Smooth muscle cell (in vitro differentiated cells): ENCODE measurements around the gene GNG2. TPM values are rescaled to one million over a fixed set of nuclear protein-coding genes. Genes with fewer than 3 reads are reported as not detected.

Experiments used
- DNase-seq: peaks from one replicate; lab custom pipeline; 2025; ENCODE audit not compliant: unreplicated experiment; lab: John Stamatoyannopoulos, UW
- H2AFZ ChIP-seq: fragments of 200-600 bp; sonication (generic); 2 replicates; pipeline ENCODE4 v1.6.0; 2016; ENCODE audit warnings: antibody characterized with exemption, low read depth, mild to moderate bottlenecking
- H3F3A ChIP-seq: fragments of 200-600 bp; sonication (generic); 2 replicates; pipeline ENCODE4 v1.6.0; 2017; ENCODE audit warnings: antibody characterized with exemption, low read depth
- H3K27ac ChIP-seq: fragments of 200-600 bp; sonication (generic); 2 replicates; pipeline ENCODE4 v1.5.1; 2016; ENCODE audit warnings: low read depth, mild to moderate bottlenecking
- H3K27me3 ChIP-seq: fragments of 200-600 bp; sonication (generic); 2 replicates; pipeline ENCODE4 v1.6.1; 2016; ENCODE audit warnings: low read depth, mild to moderate bottlenecking
- H3K36me3 ChIP-seq: fragments of 200-600 bp; sonication (generic); 2 replicates; pipeline ENCODE4 v1.5.1; 2016; ENCODE audit warnings: low read depth
- H3K4me1 ChIP-seq: fragments of 200-600 bp; sonication (generic); 2 replicates; pipeline ENCODE4 v1.5.1; 2016; ENCODE audit warnings: low read depth
- H3K4me2 ChIP-seq: fragments of 200-600 bp; sonication (generic); 2 replicates; pipeline ENCODE4 v1.6.0; 2016; ENCODE audit warnings: mild to moderate bottlenecking
- H3K4me3 ChIP-seq: fragments of 200-600 bp; sonication (generic); 2 replicates; pipeline ENCODE4 v1.5.1; 2016; ENCODE audit warnings: mild to moderate bottlenecking
- H3K79me2 ChIP-seq: fragments of 200-600 bp; sonication (generic); 2 replicates; pipeline ENCODE4 v1.6.0; 2016; ENCODE audit warnings: low read depth, mild to moderate bottlenecking
- H3K9ac ChIP-seq: fragments of 200-600 bp; sonication (generic); 2 replicates; pipeline ENCODE4 v1.6.0; 2016; ENCODE audit warnings: low read depth
- H3K9me3 ChIP-seq: fragments of 200-600 bp; sonication (generic); replicated peaks from 2 replicates; pipeline ENCODE4 v1.5.1; 2016; ENCODE audit warnings: low read depth
- H4K20me1 ChIP-seq: fragments of 200-600 bp; sonication (generic); 2 replicates; pipeline ENCODE4 v1.6.0; 2016; ENCODE audit warnings: low read depth
- WGBS: methylation state at CpG from one replicate; pipeline ENCODE4 v1.1.7; 2016; ENCODE audit warnings: low lambda C conversion rate; 5-methylcytosine and 5-hydroxymethylcytosine counted together
- polyA plus RNA-seq: library from polyadenylated mRNA; unstranded; fragments of >200 nt; fragmentation: Nextera tagmentation; extraction: Ambion mirVana; gene quantifications from 2 replicates; pipeline ENCODE4 v1.2.1, GENCODE V29; 2016
- total RNA-seq: library from RNA; depleted of rRNA; stranded (reverse); fragments of >200 nt; gene quantifications from 2 replicates; pipeline ENCODE4 v1.2.3, GENCODE V29; 2014
- TF ChIP-seq, protein P1 (sequence below): fragments of 200-600 bp; sonication (generic); IDR thresholded peaks from 2 replicates; pipeline ENCODE4 v1.5.1; 2017; ENCODE audit warnings: borderline replicate concordance, mild to moderate bottlenecking, antibody characterized with exemption; ENCODE audit not compliant: insufficient read depth, poor library complexity, severe bottlenecking

GNG2 gene
- total and polyA plus RNA-seq, 2 experiments from 2014 or later = 83.6 to 128 TPM

DNA sequence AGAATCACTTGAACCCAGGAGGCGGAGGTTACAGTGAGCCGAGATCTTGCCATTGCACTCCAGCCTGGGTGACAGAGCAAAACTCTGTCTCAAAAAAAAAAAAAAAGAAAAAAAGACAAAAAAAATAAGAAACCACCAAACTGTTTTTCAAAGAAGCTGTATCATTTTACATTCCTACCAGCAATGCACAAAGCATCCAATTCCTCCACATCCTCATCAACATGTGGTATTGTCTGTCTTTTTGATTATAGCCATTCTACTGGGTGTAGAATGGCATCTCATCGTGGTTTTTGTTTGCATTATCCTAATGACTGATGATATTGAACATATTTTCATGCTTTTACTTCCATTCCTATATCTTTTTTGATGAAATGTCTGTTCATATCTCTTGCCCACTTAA lies 36.2 kb upstream of the GNG2 start:
- no peaks in the 10 kb centered on the region for H4K20me1 ChIP-seq
- DNase-seq = no peak
- H3K4me2 ChIP-seq = no peak overlapping the region
- no peaks in the 10 kb centered on the region for H3K79me2 ChIP-seq
- H3K27ac ChIP-seq = no peak overlapping the region
- no peaks in the 10 kb centered on the region for H3F3A ChIP-seq
- no peaks in the 10 kb centered on the region for H3K27me3 ChIP-seq
- no peaks in the 10 kb centered on the region for H3K4me1 ChIP-seq
- WGBS = 94% methylated on average over 3 of the region's 3 CpGs
- no peak overlapping the region for H2AFZ ChIP-seq
- H3K36me3 ChIP-seq = no peaks in the 10 kb centered on the region
- H3K9ac ChIP-seq = no peak overlapping the region
- H3K9me3 ChIP-seq = no peaks in the 10 kb centered on the region
- TF ChIP-seq, protein P1, sequence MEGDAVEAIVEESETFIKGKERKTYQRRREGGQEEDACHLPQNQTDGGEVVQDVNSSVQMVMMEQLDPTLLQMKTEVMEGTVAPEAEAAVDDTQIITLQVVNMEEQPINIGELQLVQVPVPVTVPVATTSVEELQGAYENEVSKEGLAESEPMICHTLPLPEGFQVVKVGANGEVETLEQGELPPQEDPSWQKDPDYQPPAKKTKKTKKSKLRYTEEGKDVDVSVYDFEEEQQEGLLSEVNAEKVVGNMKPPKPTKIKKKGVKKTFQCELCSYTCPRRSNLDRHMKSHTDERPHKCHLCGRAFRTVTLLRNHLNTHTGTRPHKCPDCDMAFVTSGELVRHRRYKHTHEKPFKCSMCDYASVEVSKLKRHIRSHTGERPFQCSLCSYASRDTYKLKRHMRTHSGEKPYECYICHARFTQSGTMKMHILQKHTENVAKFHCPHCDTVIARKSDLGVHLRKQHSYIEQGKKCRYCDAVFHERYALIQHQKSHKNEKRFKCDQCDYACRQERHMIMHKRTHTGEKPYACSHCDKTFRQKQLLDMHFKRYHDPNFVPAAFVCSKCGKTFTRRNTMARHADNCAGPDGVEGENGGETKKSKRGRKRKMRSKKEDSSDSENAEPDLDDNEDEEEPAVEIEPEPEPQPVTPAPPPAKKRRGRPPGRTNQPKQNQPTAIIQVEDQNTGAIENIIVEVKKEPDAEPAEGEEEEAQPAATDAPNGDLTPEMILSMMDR = no peak
- H3K4me3 ChIP-seq = no peak overlapping the region

DNA sequence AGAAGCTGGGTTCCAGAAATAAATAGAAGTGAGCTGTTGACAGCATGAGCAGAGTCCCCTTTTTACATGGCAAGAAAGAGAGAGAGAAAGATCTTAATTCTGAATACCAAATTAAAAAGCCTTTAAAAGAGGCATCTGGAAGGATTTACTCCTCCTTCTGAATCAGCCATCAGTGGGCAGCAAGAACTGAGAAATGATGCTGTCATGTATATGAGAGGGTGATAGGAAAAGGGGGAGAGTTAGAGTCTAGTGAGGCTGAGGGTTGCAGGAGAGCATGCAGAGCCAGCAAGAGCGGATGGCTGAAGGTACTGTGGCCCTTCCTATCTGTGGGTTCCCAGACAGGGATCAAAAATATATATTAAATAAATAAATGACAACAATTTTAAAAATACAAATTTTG lies 34.5 kb upstream of the GNG2 start:
- no peaks in the 10 kb centered on the region for H3F3A ChIP-seq
- no peaks in the 10 kb centered on the region for H3K27me3 ChIP-seq
- no peak overlapping the region for H3K9ac ChIP-seq
- DNase-seq = no peak
- TF ChIP-seq, protein P1 = no peak
- no peak overlapping the region for H3K4me3 ChIP-seq
- H2AFZ ChIP-seq = no peak overlapping the region
- H4K20me1 ChIP-seq = no peaks in the 10 kb centered on the region
- no peaks in the 10 kb centered on the region for H3K4me1 ChIP-seq
- H3K36me3 ChIP-seq = no peaks in the 10 kb centered on the region
- 76% methylated on average over 1 of the region's 1 CpG for WGBS
- H3K27ac ChIP-seq = no peak overlapping the region
- no peaks in the 10 kb centered on the region for H3K9me3 ChIP-seq
- H3K4me2 ChIP-seq = no peak overlapping the region
- no peaks in the 10 kb centered on the region for H3K79me2 ChIP-seq

DNA sequence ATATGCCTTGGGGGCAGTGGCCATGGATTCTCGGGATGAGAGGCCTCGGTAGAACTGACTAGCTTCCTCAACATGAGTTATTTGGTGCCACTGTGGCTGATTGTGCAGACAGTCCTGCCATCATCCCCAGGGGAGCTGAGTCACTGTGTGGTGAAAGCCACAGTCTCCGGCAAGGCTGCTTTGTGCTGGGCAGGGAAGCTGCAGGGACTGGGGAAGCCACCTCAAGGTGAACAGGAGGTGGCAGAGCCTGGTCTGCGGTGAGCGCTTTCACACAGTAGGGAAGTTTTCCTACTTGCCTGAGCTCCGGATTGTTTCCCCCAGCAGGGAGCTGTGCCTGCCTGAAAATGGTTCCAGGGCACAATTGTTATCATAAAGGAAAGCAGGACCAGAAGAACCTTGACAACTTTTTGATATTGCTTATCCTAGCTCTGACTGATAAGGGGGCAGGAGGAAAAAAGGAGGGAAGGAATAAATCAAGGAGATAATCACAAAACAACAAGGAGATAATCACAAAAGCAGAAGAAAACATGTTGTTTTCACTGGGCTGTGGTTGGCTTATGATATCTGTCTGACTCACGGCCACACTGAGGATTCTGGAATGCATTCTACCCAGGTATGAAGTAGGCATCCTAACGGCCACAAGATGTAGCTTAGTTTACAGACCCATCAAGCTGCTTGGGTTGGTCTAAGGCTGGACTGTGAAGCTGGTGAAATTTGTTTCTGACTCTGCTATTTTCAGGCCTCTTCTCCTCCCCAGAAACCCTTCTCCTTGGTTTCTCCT lies 32.2 kb upstream of the GNG2 start:
- Histone ChIP-seq H3K9ac (peak overlapping the region; percentile 22), H3K79me2 (no peaks in the 10 kb centered on the region), H3F3A (no peaks in the 10 kb centered on the region), H2AFZ (no peak overlapping the region), H3K4me3 (no peak overlapping the region), H3K4me2 (peak overlapping the region; percentile 28), H3K27me3 (no peaks in the 10 kb centered on the region), H3K9me3 (no peaks in the 10 kb centered on the region), H3K36me3 (no peaks in the 10 kb centered on the region), H3K4me1 (no peaks in the 10 kb centered on the region), H4K20me1 (no peaks in the 10 kb centered on the region), H3K27ac (peak overlapping the region; percentile 83)
- TF ChIP-seq, protein P1 = no peak
- 20% methylated on average over 8 of the region's 8 CpGs for WGBS
- no peak for DNase-seq

DNA sequence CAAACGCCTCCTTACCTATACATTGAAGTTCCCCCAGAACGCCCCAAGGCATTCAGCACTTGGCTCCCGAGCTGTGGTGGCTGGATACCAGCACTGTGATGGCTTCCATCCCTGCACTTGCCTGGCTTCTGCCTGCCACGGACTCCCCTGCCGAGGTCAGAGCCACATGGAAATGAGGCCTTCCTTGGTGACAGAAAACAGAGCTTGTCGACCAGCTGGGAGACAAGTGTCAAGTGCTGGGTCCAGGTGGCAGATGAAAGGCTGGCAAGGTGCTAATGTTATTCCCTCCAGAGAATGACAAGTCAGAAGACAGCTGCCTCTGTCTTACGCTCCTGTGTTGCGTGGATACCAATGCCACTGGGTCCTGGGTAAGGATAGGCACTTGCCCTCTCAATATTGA lies 26.2 kb upstream of the GNG2 start:
- no peaks in the 10 kb centered on the region for H3F3A ChIP-seq
- WGBS = 74% methylated on average over 8 of the region's 8 CpGs
- no peaks in the 10 kb centered on the region for H3K79me2 ChIP-seq
- no peak overlapping the region for H3K9ac ChIP-seq
- TF ChIP-seq, protein P1 = no peak
- H3K9me3 ChIP-seq = no peaks in the 10 kb centered on the region
- no peak overlapping the region for H2AFZ ChIP-seq
- H3K4me1 ChIP-seq = peaks cover 4% of the 10 kb centered on the region
- no peak overlapping the region for H3K4me3 ChIP-seq
- H3K4me2 ChIP-seq = no peak overlapping the region
- no peak overlapping the region for H3K27ac ChIP-seq
- H3K27me3 ChIP-seq = no peaks in the 10 kb centered on the region
- no peaks in the 10 kb centered on the region for H4K20me1 ChIP-seq
- H3K36me3 ChIP-seq = no peaks in the 10 kb centered on the region
- DNase-seq = no peak
